Amniotic epithelial cell (primary cell): ENCODE data around the gene CFAP46.
"Not testable (repeated sequence)": the region's sequence is repeated elsewhere in the genome, so short reads cannot be mapped to it uniquely, and the experiment has no call there.

Experiments used
- DNase-seq: peaks from one replicate; pipeline ENCODE4 v3.0.0-alpha.2; 2010; ENCODE audit warnings: low read depth

CFAP46 gene

GRCh38 chr10:132787495-132788179, 154.7 kb downstream of the CFAP46 start:
- no peak for DNase-seq

DNA sequence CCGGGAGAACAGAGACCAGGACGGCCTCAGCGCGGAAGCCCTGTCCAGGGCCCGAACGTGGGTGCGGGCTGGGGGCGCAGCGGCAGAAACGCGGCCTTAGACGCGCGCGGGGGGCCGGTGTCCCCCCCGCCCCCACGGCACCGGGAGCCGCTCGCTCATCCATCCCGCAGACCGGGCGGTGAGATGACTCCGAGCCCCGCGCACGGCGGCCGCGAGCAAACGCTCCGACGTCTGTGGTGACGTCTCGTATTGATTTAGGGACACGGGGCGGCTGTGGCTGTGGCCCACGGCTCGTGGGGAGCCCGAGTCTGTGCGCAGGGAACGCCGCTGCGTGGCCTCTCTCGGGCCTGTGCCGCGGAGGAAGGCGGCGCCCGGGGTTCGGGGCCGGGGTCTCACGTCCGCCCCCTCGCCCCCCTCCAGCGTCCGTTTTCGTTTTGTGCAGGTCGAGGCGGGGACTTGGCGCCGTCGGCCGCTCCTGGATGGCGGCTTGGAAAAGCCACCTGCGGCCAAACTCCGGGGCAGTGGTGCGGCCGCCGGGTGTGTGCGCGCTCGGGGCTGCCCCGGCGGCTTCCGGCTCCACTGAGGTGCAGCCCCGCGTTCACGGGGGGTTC, 155.4 kb downstream of the CFAP46 start:
- DNase-seq: no peak

- no peak for DNase-seq
Measured at GRCh38 chr10:132786476-132786883, 155.9 kb downstream of the CFAP46 start.

DNA sequence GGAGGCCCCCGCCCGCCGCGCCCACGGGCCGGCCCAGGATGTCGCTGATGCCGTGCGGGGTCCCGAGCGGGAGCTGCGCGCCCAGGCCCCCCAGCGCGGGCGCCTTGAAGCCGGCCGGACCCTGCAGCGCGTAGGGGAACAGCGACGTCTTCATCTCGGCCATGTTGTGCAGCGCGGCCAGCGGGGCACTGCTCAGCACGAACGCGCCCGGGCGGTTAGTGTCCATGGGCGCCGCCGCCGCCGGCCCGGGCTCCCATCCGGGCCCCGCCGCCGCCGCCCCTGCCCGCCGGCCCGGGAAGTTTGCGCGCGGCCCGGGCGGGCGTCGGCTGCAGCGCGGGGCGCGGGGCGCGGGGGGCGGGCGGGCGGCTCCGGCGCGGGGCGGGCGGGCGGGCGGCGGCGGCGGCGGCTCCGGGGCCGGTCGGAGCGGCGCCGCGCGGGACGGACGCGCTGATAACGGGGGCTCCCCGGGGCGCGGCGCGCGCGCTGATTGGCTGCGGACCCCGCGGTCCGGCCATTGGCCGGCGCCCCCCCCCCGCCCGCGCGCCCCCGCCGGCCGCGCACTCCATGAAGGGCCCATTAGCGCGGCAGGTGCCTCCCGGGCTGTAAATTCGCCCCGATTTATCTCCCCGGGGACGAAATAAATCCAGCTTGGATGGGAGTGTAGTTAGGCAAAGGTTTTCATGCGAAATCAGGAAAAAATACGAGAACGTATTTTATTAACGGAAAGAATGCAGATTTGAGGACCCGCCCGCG, 156.5 kb downstream of the CFAP46 start, which contains the start of gene NKX6-2:
TSS of gene NKX6-2 (minus strand) at position 425 of the 753 bp plus-strand sequence. CDS start at position 226, 199 bp downstream.
- no peak for DNase-seq

GRCh38 chr10:132784866-132785722, 157.3 kb downstream of the CFAP46 start:
- DNase-seq: peak; percentile 3

- no peak for DNase-seq
Measured at GRCh38 chr10:132783940-132784865, 158.2 kb downstream of the CFAP46 start.

DNA sequence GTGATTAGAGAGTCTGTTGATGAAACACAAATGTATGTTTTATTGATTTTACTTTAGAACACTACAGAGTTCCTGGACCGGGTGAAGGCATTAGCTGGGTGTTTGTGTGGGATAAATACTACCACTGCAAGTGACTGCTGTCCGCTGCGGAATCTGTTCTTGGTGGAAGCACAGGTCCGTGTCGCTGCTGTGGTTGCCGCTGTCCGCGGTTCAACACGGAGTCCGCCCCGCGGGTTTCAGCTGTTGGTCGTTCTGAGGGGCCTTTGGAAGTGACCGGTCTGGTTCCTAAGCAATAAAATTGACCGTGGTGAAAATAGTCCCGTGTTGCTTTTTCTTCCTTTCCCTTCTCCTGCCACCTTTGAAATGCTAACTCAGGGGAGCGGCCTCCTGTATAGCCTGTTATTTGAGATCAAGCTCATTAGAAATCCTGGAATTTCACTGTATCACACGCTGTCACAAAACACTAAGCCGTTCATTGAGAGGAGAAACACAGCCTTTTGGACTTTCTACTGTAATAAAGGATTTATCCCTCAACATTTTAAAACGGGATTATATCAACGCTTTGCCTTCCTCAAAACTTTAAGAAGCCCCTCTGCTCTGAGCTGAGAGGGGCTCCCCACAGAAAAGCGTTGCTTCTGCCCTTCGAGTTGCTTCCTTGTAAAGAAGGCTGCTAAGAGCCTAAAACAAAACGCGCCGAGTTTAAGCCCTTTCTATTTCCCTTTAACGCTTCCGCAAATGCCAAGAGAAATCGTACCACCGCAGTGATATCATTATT, 159.0 kb downstream of the CFAP46 start:
- no peak for DNase-seq

- no peak for DNase-seq
Measured at GRCh38 chr10:132781556-132781955, 160.8 kb downstream of the CFAP46 start.

DNA sequence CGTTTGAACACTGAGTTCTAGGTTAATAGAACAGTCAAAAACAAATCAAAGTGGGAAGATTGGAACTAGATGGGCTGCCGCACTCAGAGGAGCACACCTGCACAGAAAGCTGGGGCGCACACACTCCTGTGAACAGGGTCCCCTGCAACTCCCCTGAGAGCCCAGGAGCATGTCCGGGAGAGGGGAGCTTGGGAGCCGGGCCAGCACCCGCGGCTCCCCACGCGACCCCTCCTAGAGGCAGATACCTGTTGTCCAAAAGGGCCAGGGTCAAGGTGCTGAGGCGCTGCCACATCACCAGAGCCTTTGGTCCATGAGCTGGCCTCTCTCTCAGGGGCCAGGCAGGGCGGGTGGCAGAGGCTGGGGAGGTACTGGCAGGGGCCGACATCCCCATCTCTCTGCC, 162.0 kb downstream of the CFAP46 start:
- DNase-seq: no peak

- no peak for DNase-seq
Measured at GRCh38 chr10:132779549-132780294, 162.6 kb downstream of the CFAP46 start.

- no peak for DNase-seq
Measured at GRCh38 chr10:132777441-132777840, 164.9 kb downstream of the CFAP46 start.

GRCh38 chr10:132776821-132777220, 165.5 kb downstream of the CFAP46 start:
- no peak for DNase-seq

DNA sequence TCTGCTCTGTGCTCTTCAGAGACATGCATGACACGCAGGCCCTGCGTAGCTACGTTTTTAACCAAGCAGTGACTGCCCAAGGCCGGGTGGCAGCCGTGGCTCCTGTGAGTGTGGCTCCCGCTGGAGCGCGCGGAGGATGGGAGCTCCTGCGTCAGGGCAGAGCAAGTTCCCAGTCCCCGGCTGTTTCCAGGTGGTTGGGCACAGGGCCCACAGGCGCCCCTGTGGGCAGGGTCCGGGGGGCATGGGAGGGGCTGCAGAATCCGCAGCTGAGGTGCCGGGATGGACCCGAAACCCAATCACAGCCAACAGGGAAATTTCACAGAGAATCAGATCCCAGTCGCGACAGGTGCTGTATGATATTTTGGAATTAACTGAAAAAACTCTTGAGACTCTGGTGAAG, 166.2 kb downstream of the CFAP46 start:
- no peak for DNase-seq

DNA sequence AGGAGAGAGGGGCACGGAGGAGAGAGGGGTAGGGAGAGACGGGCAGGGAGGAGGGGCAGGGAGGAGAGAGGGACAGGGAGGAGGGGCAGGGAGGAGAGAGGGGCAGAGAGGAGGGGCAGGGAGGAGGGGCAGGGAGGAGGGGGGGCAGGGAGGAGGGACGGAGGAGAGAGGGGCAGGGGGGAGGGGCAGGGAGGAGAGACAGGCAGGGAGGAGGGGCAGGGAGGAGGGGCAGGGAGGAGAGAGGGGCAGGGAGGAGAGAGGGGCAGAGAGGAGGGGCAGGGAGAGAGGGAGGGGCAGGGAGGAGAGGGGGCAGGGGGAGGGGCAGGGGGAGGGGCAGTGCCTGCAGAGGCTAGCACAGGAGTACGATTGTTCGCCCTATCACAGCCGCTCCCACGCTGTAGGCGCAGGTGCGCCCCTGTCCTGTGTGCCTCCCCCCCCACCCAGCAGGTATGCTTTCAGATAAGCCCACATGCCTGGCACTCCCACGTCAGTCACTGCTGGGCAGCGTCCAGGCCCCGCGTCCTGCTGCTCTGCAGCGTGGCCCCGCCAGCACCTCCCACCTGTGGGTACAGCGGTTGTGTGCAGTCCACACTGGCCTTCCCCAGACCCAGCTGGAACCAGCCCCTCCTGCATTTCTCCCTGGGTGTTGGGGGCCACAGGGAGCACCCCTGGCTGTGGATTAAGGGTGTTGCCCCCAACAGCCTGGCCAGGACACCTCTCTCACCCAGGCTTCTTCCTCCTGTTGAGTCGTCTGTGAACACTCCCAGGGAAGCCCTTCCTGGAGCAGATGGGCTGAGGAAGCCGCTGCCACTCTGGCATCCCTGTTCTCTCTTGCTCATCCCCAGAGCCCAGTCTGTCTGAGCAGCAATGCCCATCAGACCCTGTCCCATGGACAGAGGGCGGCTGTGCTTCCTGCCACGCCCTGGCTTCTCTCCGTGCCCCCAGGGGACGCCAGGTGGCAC, 167.2 kb downstream of the CFAP46 start:
- no peak for DNase-seq

DNA sequence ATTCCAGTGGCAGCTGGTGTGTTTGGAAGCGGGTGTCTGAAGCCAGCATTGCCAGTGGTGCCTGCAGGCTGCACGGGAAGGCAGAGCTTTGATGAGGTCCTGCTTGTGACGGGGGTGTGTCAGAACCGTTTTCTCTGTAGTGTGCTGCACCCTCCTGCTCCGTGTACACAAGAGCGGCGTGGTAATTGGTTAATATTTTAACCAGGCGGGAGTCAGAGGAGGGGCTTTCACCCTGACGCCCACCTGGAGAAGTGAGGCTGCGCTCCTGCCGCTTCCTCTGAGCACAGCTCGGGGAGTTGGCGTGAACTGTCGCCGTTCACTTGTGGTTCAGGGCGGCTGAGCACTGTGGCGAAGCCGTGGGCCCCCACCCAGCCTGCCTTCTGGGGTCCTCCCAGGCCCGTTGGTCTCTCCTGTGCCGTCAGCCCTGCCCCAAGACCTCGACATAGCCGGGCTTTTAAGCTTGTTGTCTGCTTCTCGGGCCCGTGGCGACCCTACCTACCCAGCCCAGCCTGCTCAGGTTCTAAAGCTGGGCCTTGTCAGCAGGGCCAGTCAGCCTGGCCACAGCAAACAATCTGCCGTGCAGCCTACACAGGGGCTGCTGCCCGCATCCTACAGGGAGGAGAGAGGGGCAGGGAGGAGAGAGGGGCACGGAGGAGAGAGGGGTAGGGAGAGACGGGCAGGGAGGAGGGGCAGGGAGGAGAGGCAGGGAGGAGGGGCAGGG, 168.0 kb downstream of the CFAP46 start:
- no peak for DNase-seq

DNA sequence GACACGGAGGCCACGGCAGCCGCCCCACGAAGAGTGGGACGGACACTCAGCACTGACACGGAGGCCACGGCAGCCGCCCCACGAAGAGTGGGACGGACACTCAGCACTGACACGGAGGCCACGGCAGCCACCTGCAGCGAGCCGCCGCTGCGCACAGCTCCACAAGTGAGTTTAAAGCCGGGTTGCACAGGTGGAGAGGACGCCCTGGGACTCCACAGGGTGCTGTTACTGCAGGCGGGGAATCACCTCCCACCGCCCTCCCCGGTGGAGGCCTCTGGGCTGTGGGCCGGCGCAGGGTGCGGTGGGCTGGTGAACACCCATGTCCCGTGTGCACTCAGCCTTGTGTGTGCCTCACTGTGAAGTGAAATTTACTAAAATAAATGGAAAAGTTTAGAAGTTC, 169.6 kb downstream of the CFAP46 start:
- not testable (repeated sequence) for DNase-seq
